IMR-90 (cell line): Measurements from ENCODE around the gene ERH. TPM values are rescaled to one million over a fixed set of nuclear protein-coding genes. Genes with fewer than 3 reads are reported as not detected.

Source experiments
- ATAC-seq: fragments of 200-7000 bp; cut with Tn5 transposase; 2 replicates; pipeline ENCODE4 v1.9.1; 2020; ENCODE audit warnings: low read depth, mild to moderate bottlenecking, moderate library complexity
- BruUV-seq: library from RNA; stranded (reverse); fragments of 400-500 nt; replicated peaks from 2 replicates; lab custom pipeline; 2021; lab: Mats Ljungman, UMichigan
- CTCF ChIA-PET: fragments of 300-600 bp; formaldehyde crosslinking; extraction: SDS; loops from one replicate; lab custom pipeline; 2021; ENCODE audit warnings: antibody characterized with exemption; lab: Yijun Ruan, JAX
- POLR2A ChIA-PET: fragments of 300-600 bp; sonication (Branson Sonifier 250); formaldehyde crosslinking; loops from one replicate; lab custom pipeline; 2022; ENCODE audit warnings: antibody characterized with exemption; ENCODE audit not compliant: unreplicated experiment; lab: Charles Lee
- DNase-seq: peaks from one replicate; pipeline ENCODE4 v3.0.0; 2013
- H2AFZ ChIP-seq: replicated peaks from 2 replicates; pipeline ENCODE3; 2013; ENCODE audit warnings: low read length, mild to moderate bottlenecking; ENCODE audit not compliant: poor library complexity
- H2AK5ac ChIP-seq: 2 replicates; pipeline ENCODE4 v1.6.1; 2013; ENCODE audit warnings: low read depth, low read length, inconsistent platforms
- H2AK9ac ChIP-seq: replicated peaks from 2 replicates; pipeline ENCODE3; 2013; ENCODE audit warnings: mild to moderate bottlenecking, low read depth, low read length, moderate library complexity; ENCODE audit not compliant: poor library complexity
- H2BK120ac ChIP-seq: 2 replicates; pipeline ENCODE4 v1.6.1; 2013; ENCODE audit warnings: low read depth, low read length, inconsistent platforms
- H2BK15ac ChIP-seq: 3 replicates; pipeline ENCODE4 v1.6.1; 2013; ENCODE audit warnings: low read depth, low read length, inconsistent platforms
- H2BK20ac ChIP-seq: 2 replicates; pipeline ENCODE4 v1.6.1; 2013; ENCODE audit warnings: low read depth, mild to moderate bottlenecking, inconsistent platforms, low read length, moderate library complexity
- H2BK5ac ChIP-seq: 2 replicates; pipeline ENCODE4 v1.6.1; 2013; ENCODE audit warnings: mild to moderate bottlenecking, low read depth, low read length, inconsistent platforms; ENCODE audit not compliant: poor library complexity, severe bottlenecking
- H3K14ac ChIP-seq: replicated peaks from 2 replicates; pipeline ENCODE4 v1.6.1; 2013; ENCODE audit warnings: low read depth, low read length, inconsistent platforms
- H3K18ac ChIP-seq: 2 replicates; pipeline ENCODE4 v1.6.1; 2013; ENCODE audit warnings: low read depth, low read length, control low read depth
- H3K23ac ChIP-seq: 2 replicates; pipeline ENCODE4 v1.6.1; 2013; ENCODE audit warnings: low read depth, low read length, inconsistent platforms
- H3K27ac ChIP-seq: 2 replicates; pipeline ENCODE4 v1.5.1; 2013; ENCODE audit warnings: mild to moderate bottlenecking, control low read depth, low read length; ENCODE audit not compliant: insufficient read depth
- H3K27me3 ChIP-seq: 2 replicates; pipeline ENCODE4 v1.6.1; 2013; ENCODE audit warnings: low read length; ENCODE audit not compliant: control insufficient read depth, insufficient read depth
- H3K36me3 ChIP-seq: 2 replicates; pipeline ENCODE4 v1.6.1; 2013; ENCODE audit warnings: low read length, mixed read lengths; ENCODE audit not compliant: control insufficient read depth, insufficient read depth
- H3K4ac ChIP-seq: 2 replicates; pipeline ENCODE4 v1.6.1; 2013; ENCODE audit warnings: low read depth, low read length, inconsistent platforms
- H3K4me1 ChIP-seq: 2 replicates; pipeline ENCODE4 v1.6.1; 2013; ENCODE audit warnings: low read length, mixed read lengths; ENCODE audit not compliant: control insufficient read depth, insufficient read depth
- H3K4me2 ChIP-seq: 2 replicates; pipeline ENCODE4 v1.6.1; 2013; ENCODE audit warnings: low read depth, mild to moderate bottlenecking, control low read depth, low read length, moderate library complexity
- H3K4me3 ChIP-seq: 2 replicates; pipeline ENCODE4 v1.5.1; 2013; ENCODE audit warnings: low read depth, mild to moderate bottlenecking, control low read depth, low read length, moderate library complexity; ENCODE audit not compliant: insufficient read depth
- H3K56ac ChIP-seq: 2 replicates; pipeline ENCODE4 v1.6.1; 2013; ENCODE audit warnings: low read length, inconsistent platforms; ENCODE audit not compliant: insufficient read depth; ENCODE audit errors: extremely low read depth
- H3K79me1 ChIP-seq, 2 experiments: 2 replicates each; pipeline ENCODE4 v1.6.1; 2013; ENCODE audit warnings: low read length in 2 of 2, inconsistent platforms in 1 of 2, low read depth in 1 of 2
- H3K9ac ChIP-seq: 2 replicates; pipeline ENCODE4 v1.6.1; 2013; ENCODE audit warnings: low read depth, low read length, control low read depth
- H3K9me1 ChIP-seq: 2 replicates; pipeline ENCODE4 v1.6.1; 2013; ENCODE audit warnings: low read length, inconsistent platforms; ENCODE audit not compliant: insufficient read depth
- H3K9me3 ChIP-seq: 2 replicates; pipeline ENCODE4 v1.6.1; 2013; ENCODE audit warnings: low read length; ENCODE audit not compliant: control insufficient read depth, insufficient read depth
- H4K20me1 ChIP-seq: 2 replicates; pipeline ENCODE4 v1.6.1; 2013; ENCODE audit warnings: low read length, inconsistent platforms; ENCODE audit not compliant: insufficient read depth
- H4K5ac ChIP-seq: 2 replicates; pipeline ENCODE4 v1.6.1; 2013; ENCODE audit warnings: mild to moderate bottlenecking, low read depth, low read length, control low read depth
- H4K8ac ChIP-seq, 2 experiments: 2 replicates each; pipeline ENCODE4 v1.6.1; 2013; ENCODE audit warnings: low read depth in 2 of 2, low read length in 2 of 2, control low read depth in 1 of 2, inconsistent platforms in 1 of 2
- H4K91ac ChIP-seq: 2 replicates; pipeline ENCODE4 v1.6.1; 2013; ENCODE audit warnings: low read depth, low read length, inconsistent platforms; ENCODE audit not compliant: insufficient read depth
- RAD21 ChIP-seq: IDR thresholded peaks from 2 replicates; pipeline ENCODE4 v1.6.1; 2012; ENCODE audit warnings: low read length, improper control_type of control experiment
- RCOR1 ChIP-seq: IDR thresholded peaks from 2 replicates; pipeline ENCODE4 v1.6.1; 2012; ENCODE audit warnings: mild to moderate bottlenecking, low read length, improper control_type of control experiment; ENCODE audit not compliant: insufficient replicate concordance
- SMC3 ChIP-seq: fragments of 150-350 bp; IDR thresholded peaks from 2 replicates; pipeline ENCODE4 v1.6.1; 2016; ENCODE audit warnings: low read depth, mild to moderate bottlenecking, antibody characterized with exemption, low read length, moderate library complexity
- WGBS, 2 experiments: methylation state at CpG; one replicate each; pipeline versions ENCODE4 v1.1.5 to v1.1.7; 2013; ENCODE audit warnings: missing lambda C conversion rate in 2 of 2; ENCODE audit not compliant: insufficient read length in 1 of 2; ENCODE audit errors: extremely low coverage in 2 of 2; 5-methylcytosine and 5-hydroxymethylcytosine counted together
- dilution Hi-C: fragments of 300-500 bp; cut with HindIII; formaldehyde crosslinking; loops from one replicate; pipeline ENCODE4 v1.14.3; 2018; ENCODE audit warnings: low sequenced_read_pairs; ENCODE audit not compliant: unreplicated experiment
- in situ Hi-C: fragments of 300-500 bp; cut with MboI; formaldehyde crosslinking; loops from 3 replicates; pipeline ENCODE4 v1.14.3; 2019; ENCODE audit warnings: low sequenced_read_pairs, inconsistent platforms, mixed read lengths
- intact Hi-C: fragments of 100-400 bp; cut with micrococcal nuclease; formaldehyde crosslinking; loops from 2 replicates; pipeline ENCODE4 v1.10.0; 2022
- polyA plus RNA-seq, 3 experiments: library from polyadenylated mRNA; depleted of rRNA; stranded (reverse); fragments of >200 nt; gene quantifications; 2 replicates each; pipeline ENCODE4 v1.2.3, GENCODE V29; 2012; ENCODE audit warnings: low replicate concordance in 1 of 3
- total RNA-seq: library from RNA; depleted of rRNA; stranded (reverse); fragments of >200 nt; gene quantifications from 2 replicates; pipeline ENCODE4 v1.2.3, GENCODE V29; 2012
- TF ChIP-seq, protein P1 (sequence below): conservative IDR thresholded peaks from 2 replicates; pipeline ENCODE4 v1.5.1; 2012; ENCODE audit warnings: mild to moderate bottlenecking, low read depth, low read length, improper control_type of control experiment

The ERH gene
- total and polyA plus RNA-seq, 2 of the 4 experiments (the other 2 are of a cell fraction): 64.2 to 150 TPM

DNA sequence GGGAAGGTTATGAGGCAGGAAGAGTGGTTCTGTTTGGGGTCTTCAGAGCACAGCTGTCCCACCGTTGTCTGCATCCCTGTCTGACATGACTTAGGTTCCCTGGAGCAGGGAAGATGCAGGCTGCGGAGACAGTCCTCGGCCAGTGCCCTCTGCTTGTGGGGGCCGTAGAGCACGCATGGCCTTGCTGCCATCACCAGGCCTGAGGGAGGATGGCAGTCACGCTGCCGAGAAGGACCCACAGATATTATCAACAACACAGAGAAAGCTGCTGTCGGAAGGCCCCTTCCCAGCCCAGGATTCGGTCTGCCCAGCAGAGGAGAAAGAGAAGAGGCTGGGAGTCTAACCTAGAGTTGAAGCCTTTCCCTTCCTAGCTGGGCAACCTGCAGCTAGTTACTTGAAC is 35.0 kb downstream of the ERH start:
- Histone ChIP-seq H3K4ac (no peak overlapping the region), H3K27me3 (peaks cover 2% of the 10 kb centered on the region), H3K9me1 (no peaks in the 10 kb centered on the region), H4K20me1 (no peaks in the 10 kb centered on the region), H3K56ac (no peak overlapping the region), H2BK15ac (no peak overlapping the region), H2AFZ (peak overlapping the region; percentile 49), H3K9me3 (no peaks in the 10 kb centered on the region), H2AK9ac (no peak overlapping the region), H2BK20ac (no peak overlapping the region), H3K4me1 (no peaks in the 10 kb centered on the region), H4K91ac (no peak overlapping the region), H3K27ac (no peak overlapping the region), H3K4me2 (no peak overlapping the region), H3K4me3 (no peak overlapping the region), H2BK5ac (no peak overlapping the region), H3K79me1 (no peaks in the 10 kb centered on the region), H2BK120ac (no peak overlapping the region), H3K18ac (no peak overlapping the region), H4K5ac (no peak overlapping the region), H3K36me3 (no peaks in the 10 kb centered on the region), H2AK5ac (no peak overlapping the region), H3K14ac (no peak overlapping the region), H4K8ac (no peak overlapping the region), H3K23ac (no peak overlapping the region), H3K9ac (no peak overlapping the region)
- ChIA-PET CTCF (interaction anchor here (1.0 to 1.1 kb wide), 2 partner anchors 46 to 114 kb away, joined by 4 read pairs; no protein-coding TSS in a partner anchor), POLR2A (no interaction called here)
- intact Hi-C loops: loop anchor here (1.0 kb wide), 2 partner anchors 121 to 234 kb away; no protein-coding TSS in a partner anchor
- TF ChIP-seq, protein P1, sequence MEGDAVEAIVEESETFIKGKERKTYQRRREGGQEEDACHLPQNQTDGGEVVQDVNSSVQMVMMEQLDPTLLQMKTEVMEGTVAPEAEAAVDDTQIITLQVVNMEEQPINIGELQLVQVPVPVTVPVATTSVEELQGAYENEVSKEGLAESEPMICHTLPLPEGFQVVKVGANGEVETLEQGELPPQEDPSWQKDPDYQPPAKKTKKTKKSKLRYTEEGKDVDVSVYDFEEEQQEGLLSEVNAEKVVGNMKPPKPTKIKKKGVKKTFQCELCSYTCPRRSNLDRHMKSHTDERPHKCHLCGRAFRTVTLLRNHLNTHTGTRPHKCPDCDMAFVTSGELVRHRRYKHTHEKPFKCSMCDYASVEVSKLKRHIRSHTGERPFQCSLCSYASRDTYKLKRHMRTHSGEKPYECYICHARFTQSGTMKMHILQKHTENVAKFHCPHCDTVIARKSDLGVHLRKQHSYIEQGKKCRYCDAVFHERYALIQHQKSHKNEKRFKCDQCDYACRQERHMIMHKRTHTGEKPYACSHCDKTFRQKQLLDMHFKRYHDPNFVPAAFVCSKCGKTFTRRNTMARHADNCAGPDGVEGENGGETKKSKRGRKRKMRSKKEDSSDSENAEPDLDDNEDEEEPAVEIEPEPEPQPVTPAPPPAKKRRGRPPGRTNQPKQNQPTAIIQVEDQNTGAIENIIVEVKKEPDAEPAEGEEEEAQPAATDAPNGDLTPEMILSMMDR: peak; percentile 61
- TF ChIP-seq SMC3: peak; percentile 58
- TF ChIP-seq RCOR1: no peak
- TF ChIP-seq RAD21: peak; percentile 79
- WGBS, 2 experiments: no CpG with 5 or more reads among the region's 9 CpGs
- in situ Hi-C loops: no loop called here
- DNase-seq (peak; percentile 33), ATAC-seq (peak; percentile 99)
- dilution Hi-C loops: no loop called here
- no TSS peak for BruUV-seq
